ENCODE data around the gene MTR. TPM values are rescaled to one million over a fixed set of nuclear protein-coding genes. Genes with fewer than 3 reads are reported as not detected.

MTR gene
- total and polyA plus RNA-seq, 9 of the 15 experiments (the other 6 are each of a cell fraction or from before 2014, with no cell fraction given) = 3.4 to 44.3 (median 20.3) TPM

- TF ChIP-seq RNF219 (CRISPR knock-in tag; IDR thresholded peaks at IDR 0.05) = no peak
- no peak for TF ChIP-seq ZNF134 (CRISPR knock-in tag; conservative IDR thresholded peaks at IDR 0.05)
- no peak for TF ChIP-seq POLR2A (conservative IDR thresholded peaks at IDR 0.05)
- no peak for TF ChIP-seq E2F5 (CRISPR knock-in tag; IDR thresholded peaks at IDR 0.05)
- no peak for TF ChIP-seq PHB (CRISPR knock-in tag; IDR thresholded peaks at IDR 0.05)
- no peak for TF ChIP-seq ESRRB (CRISPR knock-in tag; IDR thresholded peaks at IDR 0.05; ENCODE audit: borderline replicate concordance)
- TF ChIP-seq MED1 (CRISPR knock-in tag; IDR thresholded peaks at IDR 0.05; ENCODE audit: borderline replicate concordance) = no peak
- TF ChIP-seq EP300 (IDR thresholded peaks at IDR 0.05; ENCODE audit: low read length) = peak; percentile 72
- no peak for TF ChIP-seq HMGXB4 (CRISPR knock-in tag; IDR thresholded peaks at IDR 0.05)
- no peak for TF ChIP-seq SETDB1 (IDR thresholded peaks at IDR 0.05; ENCODE audit: low read length)
- TF ChIP-seq CHD7 (IDR thresholded peaks at IDR 0.05; ENCODE audit: low read depth, low read length) = no peak
- TF ChIP-seq BRD4 (IDR thresholded peaks at IDR 0.05) = no peak
- peak; percentile 67 for TF ChIP-seq SOX6 (IDR thresholded peaks at IDR 0.05)
Observed at GRCh38 chr1:236914375-236914774, 119.3 kb downstream of the MTR start (continued).

All from K562 (cell line).